ENCODE data around the gene FBXL4. TPM values are rescaled to one million over a fixed set of nuclear protein-coding genes. Genes with fewer than 3 reads are reported as not detected.

FBXL4 gene
- total and polyA plus RNA-seq, 8 donors, result 2.6 to 16.9 (median 11.1) TPM

GRCh38 chr6:98839781-98840361, 107.9 kb downstream of the FBXL4 start:
- TF ChIP-seq, protein P1, sequence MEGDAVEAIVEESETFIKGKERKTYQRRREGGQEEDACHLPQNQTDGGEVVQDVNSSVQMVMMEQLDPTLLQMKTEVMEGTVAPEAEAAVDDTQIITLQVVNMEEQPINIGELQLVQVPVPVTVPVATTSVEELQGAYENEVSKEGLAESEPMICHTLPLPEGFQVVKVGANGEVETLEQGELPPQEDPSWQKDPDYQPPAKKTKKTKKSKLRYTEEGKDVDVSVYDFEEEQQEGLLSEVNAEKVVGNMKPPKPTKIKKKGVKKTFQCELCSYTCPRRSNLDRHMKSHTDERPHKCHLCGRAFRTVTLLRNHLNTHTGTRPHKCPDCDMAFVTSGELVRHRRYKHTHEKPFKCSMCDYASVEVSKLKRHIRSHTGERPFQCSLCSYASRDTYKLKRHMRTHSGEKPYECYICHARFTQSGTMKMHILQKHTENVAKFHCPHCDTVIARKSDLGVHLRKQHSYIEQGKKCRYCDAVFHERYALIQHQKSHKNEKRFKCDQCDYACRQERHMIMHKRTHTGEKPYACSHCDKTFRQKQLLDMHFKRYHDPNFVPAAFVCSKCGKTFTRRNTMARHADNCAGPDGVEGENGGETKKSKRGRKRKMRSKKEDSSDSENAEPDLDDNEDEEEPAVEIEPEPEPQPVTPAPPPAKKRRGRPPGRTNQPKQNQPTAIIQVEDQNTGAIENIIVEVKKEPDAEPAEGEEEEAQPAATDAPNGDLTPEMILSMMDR (IDR thresholded peaks at IDR 0.05), result no peak
- intact Hi-C loops (cut with DNase I), result loop anchor here in 2 of 3 donors (10.0 kb wide), 2 partner anchors 1335 to 1345 kb away; no protein-coding TSS in a partner anchor
- Histone ChIP-seq H3K36me3 (no peaks in the 10 kb centered on the region), H3K27me3 (peaks cover 9 to 83% (median 34%) of the 10 kb centered on the region in 4 donors), H3K27ac (no peak overlapping the region), H3K4me3 (no peak overlapping the region), H3K9me3 (no peaks in the 10 kb centered on the region), H3K4me1 (peaks cover 6 to 10% (median 8%) of the 10 kb centered on the region in 3 donors)
- DNase-seq (no peak), FAIRE-seq (no peak), ATAC-seq (peak in 1 of 4 donors; percentile 21)
- WGBS, 2 donors, result 26 to 27% methylated on average over 5 of the region's 5 CpGs

- Histone ChIP-seq H3K36me3 (no peaks in the 10 kb centered on the region), H3K27me3 (peaks cover 9 to 74% (median 32%) of the 10 kb centered on the region in 4 donors), H3K27ac (no peak overlapping the region), H3K4me1 (peaks cover 0 to 10% (median 5%) of the 10 kb centered on the region in 3 donors), H3K9me3 (no peaks in the 10 kb centered on the region), H3K4me3 (no peak overlapping the region)
- WGBS, 2 donors, result 28 to 39% methylated on average over 1 of the region's 1 CpG
- intact Hi-C loops (cut with DNase I), result no loop called here
- DNase-seq (no peak), FAIRE-seq (no peak), ATAC-seq (no peak)
- TF ChIP-seq, protein P1 (IDR thresholded peaks at IDR 0.05), result no peak
Observed at GRCh38 chr6:98838975-98839374, 108.8 kb downstream of the FBXL4 start.

DNA sequence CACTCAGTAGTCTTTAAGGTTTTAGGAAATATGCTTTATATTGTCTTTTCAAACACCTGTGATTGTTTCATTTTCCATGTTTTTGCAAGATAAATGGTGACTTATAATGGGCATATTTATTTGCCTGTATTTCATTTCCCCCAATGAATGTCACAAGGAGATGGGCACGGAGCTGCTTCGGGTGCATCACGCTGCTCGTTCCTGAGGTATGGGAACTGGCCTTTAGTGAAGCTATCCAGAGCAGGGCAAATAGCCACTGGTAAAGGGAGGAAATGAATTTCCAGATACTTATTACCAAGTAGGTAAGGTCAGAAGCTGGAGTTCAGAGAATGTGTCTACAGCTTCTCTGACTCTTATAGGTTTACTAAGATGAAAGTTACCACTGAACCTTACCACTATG, 109.7 kb downstream of the FBXL4 start:
- ATAC-seq, result no peak
- H3K27ac ChIP-seq, result no peak overlapping the region
- 54 to 60% methylated on average over 4 of the region's 4 CpGs for WGBS, 2 donors
- H3K9me3 ChIP-seq, result no peaks in the 10 kb centered on the region
- H3K27me3 ChIP-seq, result peaks cover 9 to 65% (median 30%) of the 10 kb centered on the region in 4 donors
- no peak overlapping the region for H3K4me3 ChIP-seq
- intact Hi-C loops (cut with DNase I), result no loop called here
- TF ChIP-seq, protein P1 (IDR thresholded peaks at IDR 0.05), result no peak
- no peaks in the 10 kb centered on the region for H3K36me3 ChIP-seq
- peaks cover under 1 to 10% (median 9%) of the 10 kb centered on the region in 3 donors for H3K4me1 ChIP-seq
- no peak for FAIRE-seq
- no peak for DNase-seq

GRCh38 chr6:98836962-98837944, 110.5 kb downstream of the FBXL4 start:
- no peak for DNase-seq
- Histone ChIP-seq H3K27me3 (peaks cover 9 to 67% (median 30%) of the 10 kb centered on the region in 4 donors), H3K27ac (no peak overlapping the region), H3K4me1 (peaks cover 8 to 18% (median 17%) of the 10 kb centered on the region in 3 donors), H3K9me3 (no peaks in the 10 kb centered on the region), H3K4me3 (no peak overlapping the region), H3K36me3 (no peaks in the 10 kb centered on the region)
- intact Hi-C loops (cut with DNase I), result no loop called here
- WGBS, 2 donors, result 16 to 18% methylated on average over 9 of the region's 9 CpGs
- TF ChIP-seq, protein P1 (IDR thresholded peaks at IDR 0.05), result no peak
- ATAC-seq, result no peak
- FAIRE-seq, result peak; percentile 23
